Breast epithelium (tissue), 4 donors: ENCODE data around the gene SPTLC2. TPM values are rescaled to one million over a fixed set of nuclear protein-coding genes. Genes with fewer than 3 reads are reported as not detected.

Experiments
- DNase-seq, 2 donors: peaks; one replicate each; pipeline ENCODE4 v3.0.0-alpha.2; 2019; ENCODE audit warnings: low spot score in 2 of 2
- H3K27ac ChIP-seq, 2 donors: fragments of 200-600 bp; sonication (generic) in 1 of 2; one replicate each; pipeline ENCODE4 v1.5.1; 2016 to 2019; ENCODE audit warnings: mild to moderate bottlenecking in 1 of 2
- H3K27me3 ChIP-seq, 2 donors: fragments of 200-600 bp; sonication (generic) in 1 of 2; one replicate each; pipeline versions ENCODE4 v1.5.1 to v1.6.0; 2017 to 2019; ENCODE audit warnings: control low read depth in 1 of 2, mild to moderate bottlenecking in 1 of 2
- H3K36me3 ChIP-seq: fragments of 200-600 bp; one replicate; pipeline ENCODE4 v1.5.1; 2019
- H3K4me1 ChIP-seq, 2 donors: fragments of 200-600 bp; sonication (generic); one replicate each; pipeline ENCODE4 v1.5.1; 2016 to 2019; ENCODE audit warnings: control low read depth in 1 of 2
- H3K4me3 ChIP-seq, 3 donors: fragments of 200-600 bp; sonication (generic); 1 replicate in 2 of 3; 2 replicates in 1 of 3; pipeline ENCODE4 v1.5.1; 2016 to 2019; ENCODE audit warnings: mild to moderate bottlenecking in 3 of 3, moderate library complexity in 2 of 3
- H3K9me3 ChIP-seq, 2 donors: fragments of 200-600 bp; sonication (generic) in 1 of 2; one replicate each; pipeline ENCODE4 v1.5.1; 2016 to 2019; ENCODE audit warnings: control low read depth in 1 of 2
- POLR2A ChIP-seq: fragments of 450-650 bp; IDR thresholded peaks from one replicate; pipeline ENCODE4 v1.6.1; 2016; ENCODE audit warnings: antibody characterized with exemption, mild to moderate bottlenecking, moderate library complexity
- POLR2AphosphoS5 ChIP-seq, 3 donors: sonication (generic); formaldehyde crosslinking; IDR thresholded peaks; one replicate each; pipeline ENCODE4 v1.6.1; 2017; ENCODE audit warnings: antibody characterized with exemption in 3 of 3
- intact Hi-C: fragments of 100-400 bp; cut with DNase I; formaldehyde crosslinking; loops from one replicate; pipeline ENCODE4 v1.15.1; 2023; ENCODE audit warnings: low total_unique reads
- total RNA-seq, 3 donors: library from RNA; depleted of rRNA; stranded (reverse); fragments of >200 nt; gene quantifications; one replicate each; pipeline ENCODE4 v1.1.0, GENCODE V29; 2016
- TF ChIP-seq, protein P1 (sequence below), 3 donors: fragments of 450-650 bp; IDR thresholded peaks; one replicate each; pipeline ENCODE4 v1.5.1; 2016 to 2017; ENCODE audit warnings: antibody characterized with exemption in 3 of 3, mild to moderate bottlenecking in 3 of 3, moderate library complexity in 3 of 3

Gene SPTLC2
- total RNA-seq, 3 donors from 2014 or later = 31.2 to 47.2 (median 42.6) TPM

DNA sequence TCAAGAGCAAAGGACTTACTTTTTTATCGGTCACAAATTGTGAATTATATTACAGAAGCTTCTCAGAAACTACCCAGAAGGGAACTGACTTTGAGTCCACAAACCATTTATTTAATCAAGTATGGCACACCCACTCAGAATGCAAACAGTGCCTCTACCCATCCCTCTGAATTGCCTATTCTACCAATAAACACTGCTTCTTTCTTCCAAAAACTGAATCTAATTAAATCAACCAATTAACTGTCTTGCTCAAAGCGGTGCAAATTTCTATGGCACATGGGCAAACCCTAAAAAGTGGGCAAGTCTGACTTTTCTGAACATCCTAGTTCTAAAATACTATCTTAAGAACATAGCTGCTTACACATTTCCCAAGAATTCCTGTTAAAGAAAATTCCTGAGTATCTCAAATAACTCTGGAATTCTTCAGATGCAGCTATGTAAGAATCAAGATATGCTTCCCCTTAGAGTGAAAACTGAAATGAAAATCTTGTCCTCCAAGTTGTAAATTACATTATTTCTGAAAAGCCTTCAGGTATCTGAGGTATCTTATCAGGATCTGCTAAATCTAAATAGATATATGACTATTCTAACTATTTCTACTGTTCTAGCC lies 4.3 kb downstream of the SPTLC2 start:
- peaks cover 0 to 6% of the 10 kb centered on the region in 2 donors for H3K4me1 ChIP-seq
- H3K27me3 ChIP-seq = no peaks in the 10 kb centered on the region
- H3K9me3 ChIP-seq = no peaks in the 10 kb centered on the region
- H3K36me3 ChIP-seq = no peaks in the 10 kb centered on the region
- no peak overlapping the region for H3K4me3 ChIP-seq
- no peak for DNase-seq
- intact Hi-C loops = no loop called here
- TF ChIP-seq, protein P1, sequence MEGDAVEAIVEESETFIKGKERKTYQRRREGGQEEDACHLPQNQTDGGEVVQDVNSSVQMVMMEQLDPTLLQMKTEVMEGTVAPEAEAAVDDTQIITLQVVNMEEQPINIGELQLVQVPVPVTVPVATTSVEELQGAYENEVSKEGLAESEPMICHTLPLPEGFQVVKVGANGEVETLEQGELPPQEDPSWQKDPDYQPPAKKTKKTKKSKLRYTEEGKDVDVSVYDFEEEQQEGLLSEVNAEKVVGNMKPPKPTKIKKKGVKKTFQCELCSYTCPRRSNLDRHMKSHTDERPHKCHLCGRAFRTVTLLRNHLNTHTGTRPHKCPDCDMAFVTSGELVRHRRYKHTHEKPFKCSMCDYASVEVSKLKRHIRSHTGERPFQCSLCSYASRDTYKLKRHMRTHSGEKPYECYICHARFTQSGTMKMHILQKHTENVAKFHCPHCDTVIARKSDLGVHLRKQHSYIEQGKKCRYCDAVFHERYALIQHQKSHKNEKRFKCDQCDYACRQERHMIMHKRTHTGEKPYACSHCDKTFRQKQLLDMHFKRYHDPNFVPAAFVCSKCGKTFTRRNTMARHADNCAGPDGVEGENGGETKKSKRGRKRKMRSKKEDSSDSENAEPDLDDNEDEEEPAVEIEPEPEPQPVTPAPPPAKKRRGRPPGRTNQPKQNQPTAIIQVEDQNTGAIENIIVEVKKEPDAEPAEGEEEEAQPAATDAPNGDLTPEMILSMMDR (IDR thresholded peaks at IDR 0.05) = no peak
- no peak for TF ChIP-seq POLR2A
- no peak for TF ChIP-seq POLR2AphosphoS5 (IDR thresholded peaks at IDR 0.05)
- H3K27ac ChIP-seq = no peak overlapping the region

DNA sequence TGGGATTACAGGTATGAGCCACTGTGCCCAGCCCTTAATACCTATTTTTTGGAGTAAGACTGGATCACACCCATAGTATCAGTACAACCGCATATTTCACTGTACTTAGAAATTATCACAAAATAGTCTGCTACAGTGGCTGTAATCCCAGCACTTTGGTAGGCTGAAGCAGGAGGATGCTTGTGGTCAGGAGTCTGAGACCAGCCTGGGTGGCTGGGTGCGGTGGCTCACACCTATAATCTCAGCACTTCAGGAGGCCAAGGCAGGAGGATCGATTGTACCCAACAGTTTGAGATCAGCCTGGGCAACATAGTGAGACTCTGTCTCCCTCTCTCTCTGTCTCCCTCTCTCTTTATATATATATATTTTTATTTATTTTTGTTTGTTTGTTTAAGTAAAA lies 5.9 kb downstream of the SPTLC2 start:
- no peak for DNase-seq
- no peak for TF ChIP-seq POLR2A
- TF ChIP-seq POLR2AphosphoS5 (IDR thresholded peaks at IDR 0.05) = no peak
- TF ChIP-seq, protein P1 (IDR thresholded peaks at IDR 0.05) = no peak
- no peaks in the 10 kb centered on the region for H3K27me3 ChIP-seq
- no peak overlapping the region for H3K4me3 ChIP-seq
- intact Hi-C loops = no loop called here
- no peak overlapping the region for H3K27ac ChIP-seq
- H3K36me3 ChIP-seq = no peaks in the 10 kb centered on the region
- peaks cover 0 to 4% of the 10 kb centered on the region in 2 donors for H3K4me1 ChIP-seq
- no peaks in the 10 kb centered on the region for H3K9me3 ChIP-seq

DNA sequence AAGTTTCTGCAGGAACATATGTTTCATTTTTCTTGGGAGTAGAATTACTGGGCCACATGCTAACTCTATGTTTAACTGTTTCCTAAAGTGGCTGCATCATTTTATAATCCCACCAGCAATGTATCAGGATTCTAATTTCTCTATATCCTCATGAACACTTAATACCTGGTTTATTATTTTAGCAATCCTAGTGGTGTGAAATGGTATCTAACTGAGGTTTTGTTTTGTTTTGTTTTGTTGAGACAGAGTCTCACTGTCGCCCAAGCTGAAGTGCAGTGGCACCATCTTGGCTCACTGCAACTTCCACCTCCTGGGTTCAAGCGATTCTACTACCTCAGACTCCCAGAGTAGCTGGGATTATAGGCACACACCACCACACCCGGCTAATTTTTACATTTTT lies 6.5 kb downstream of the SPTLC2 start:
- Histone ChIP-seq H3K27ac (no peak overlapping the region), H3K4me1 (no peaks in the 10 kb centered on the region), H3K36me3 (no peaks in the 10 kb centered on the region), H3K9me3 (no peaks in the 10 kb centered on the region), H3K27me3 (no peaks in the 10 kb centered on the region), H3K4me3 (no peak overlapping the region)
- TF ChIP-seq, protein P1 (IDR thresholded peaks at IDR 0.05) = no peak
- TF ChIP-seq POLR2A (no peak), POLR2AphosphoS5 (IDR thresholded peaks at IDR 0.05) (no peak)
- intact Hi-C loops = no loop called here
- DNase-seq = no peak

DNA sequence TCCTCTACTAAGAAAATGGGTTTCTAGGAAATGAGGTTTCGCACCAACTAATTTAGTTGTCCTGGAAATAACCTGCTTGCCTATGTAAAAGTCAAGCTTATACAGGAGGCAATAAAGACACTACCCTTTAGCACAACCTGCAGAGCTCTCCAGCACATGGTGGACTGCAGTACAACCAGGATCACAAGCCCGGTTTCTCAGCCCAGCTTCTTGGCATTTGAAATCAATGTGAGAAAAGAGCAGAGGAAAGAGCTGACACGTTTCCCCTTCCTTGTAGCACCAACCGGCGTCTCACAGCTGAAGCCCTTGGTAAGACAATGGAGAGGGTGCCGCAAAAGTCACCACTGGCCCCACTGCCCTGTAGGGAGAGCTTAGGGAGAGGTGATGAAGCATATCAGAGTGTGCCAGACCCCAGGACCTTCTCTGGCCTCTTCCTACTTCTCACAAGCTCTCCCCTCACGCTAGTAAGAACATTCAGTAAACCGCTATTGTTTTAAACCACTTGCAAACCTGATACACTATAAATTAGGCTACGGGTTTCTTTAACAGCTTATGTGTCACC lies 8.6 kb downstream of the SPTLC2 start:
- intact Hi-C loops = no loop called here
- TF ChIP-seq POLR2AphosphoS5 (IDR thresholded peaks at IDR 0.05) (no peak), POLR2A (no peak)
- TF ChIP-seq, protein P1 (IDR thresholded peaks at IDR 0.05) = no peak
- DNase-seq = no peak
- no peaks in the 10 kb centered on the region for H3K4me1 ChIP-seq
- no peaks in the 10 kb centered on the region for H3K9me3 ChIP-seq
- no peaks in the 10 kb centered on the region for H3K27me3 ChIP-seq
- H3K36me3 ChIP-seq = no peaks in the 10 kb centered on the region
- no peak overlapping the region for H3K27ac ChIP-seq
- H3K4me3 ChIP-seq = no peak overlapping the region

DNA sequence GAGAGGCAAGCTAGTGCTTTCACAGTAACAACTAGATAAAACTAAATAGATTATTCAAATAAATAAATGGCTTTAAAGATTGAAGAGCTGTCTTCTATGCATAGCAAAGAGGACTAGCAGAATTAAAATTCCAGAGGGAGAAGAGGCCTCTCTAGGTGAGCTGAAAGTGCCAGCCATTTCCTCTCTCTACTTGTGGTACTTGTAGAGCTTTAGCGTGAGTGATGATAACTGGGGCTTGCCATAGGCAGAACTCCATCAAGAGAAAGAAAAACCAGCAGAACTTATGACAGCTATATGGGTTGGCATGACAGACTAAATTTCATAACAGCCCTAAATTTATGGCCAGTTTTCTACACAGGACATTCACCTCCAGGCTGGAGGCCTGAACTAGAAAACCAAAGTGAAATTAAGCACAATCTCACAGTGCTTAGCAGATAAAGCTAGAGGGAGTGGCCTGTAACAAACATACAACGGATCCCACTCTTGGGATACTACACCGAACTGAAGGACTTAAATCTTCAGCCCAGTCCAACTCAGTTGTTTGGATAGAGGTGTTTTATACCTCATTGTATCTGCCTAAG lies 11.0 kb downstream of the SPTLC2 start:
- Histone ChIP-seq H3K36me3 (no peaks in the 10 kb centered on the region), H3K27ac (no peak overlapping the region), H3K4me3 (no peak overlapping the region), H3K9me3 (no peaks in the 10 kb centered on the region), H3K4me1 (no peaks in the 10 kb centered on the region), H3K27me3 (no peaks in the 10 kb centered on the region)
- TF ChIP-seq POLR2AphosphoS5 (IDR thresholded peaks at IDR 0.05) (no peak), POLR2A (no peak)
- TF ChIP-seq, protein P1 (IDR thresholded peaks at IDR 0.05) = no peak
- intact Hi-C loops = no loop called here
- no peak for DNase-seq
